Jurkat, Clone E6-1 (cell line): ENCODE results near the gene HOXC9.

Experiments used
- DNase-seq: peaks from one replicate; pipeline ENCODE4 v3.0.0-alpha.2; 2011; ENCODE audit warnings: low read depth, low spot score
- H3K4me3 ChIP-seq: 2 replicates; pipeline ENCODE4 v1.5.1; 2011; ENCODE audit warnings: mild to moderate bottlenecking, low read length, control low read depth, moderate library complexity

The HOXC9 gene

DNA sequence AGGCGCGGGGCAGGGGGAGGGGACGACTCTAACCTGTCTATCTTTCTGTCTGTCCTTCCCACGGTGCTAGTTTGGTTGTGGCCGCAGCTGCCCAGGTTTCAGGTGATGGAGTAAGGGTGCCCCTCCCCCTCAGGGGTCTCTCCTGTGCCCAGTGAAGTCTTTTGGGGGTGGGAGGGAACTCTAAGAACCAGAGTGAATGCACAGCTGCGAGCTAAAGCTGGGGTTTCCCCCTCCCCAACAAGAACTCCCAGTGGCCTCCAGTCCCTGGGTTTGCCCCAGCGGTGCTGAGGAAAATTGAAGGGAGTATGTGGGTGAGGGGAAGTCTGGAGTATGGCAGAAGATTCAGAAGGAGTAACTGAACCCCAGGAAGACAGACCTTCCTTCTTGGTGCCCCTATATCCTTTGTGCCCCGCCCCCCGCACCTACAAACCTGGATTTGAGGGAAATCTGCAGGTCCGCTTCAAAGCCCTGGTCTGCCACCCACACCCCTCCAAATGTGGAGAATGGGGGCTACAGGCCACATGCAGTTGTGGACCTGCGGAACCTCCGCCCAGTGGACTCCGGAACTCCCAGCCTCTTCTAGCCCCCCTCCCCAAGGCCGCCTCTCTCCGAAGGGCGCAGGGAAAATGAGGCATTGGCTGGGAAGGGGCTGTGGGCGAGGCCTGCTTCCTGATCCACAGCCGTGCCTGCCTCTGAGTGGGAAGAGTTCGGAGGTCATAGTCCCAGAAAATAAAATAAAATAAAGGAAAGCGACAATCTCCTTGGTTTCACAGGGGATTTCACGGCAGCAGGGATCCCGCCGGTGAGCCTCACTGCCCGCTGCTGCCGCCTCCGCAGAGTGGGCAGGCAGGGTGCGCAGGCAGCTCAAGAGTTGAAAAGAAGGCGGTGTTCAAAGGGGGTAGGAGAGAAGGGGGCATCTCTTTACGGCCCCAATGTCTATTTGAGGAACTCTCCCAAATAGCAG, 3.4 kb upstream of the HOXC9 start:
- H3K4me3 ChIP-seq = no peak overlapping the region
- no peak for DNase-seq

DNA sequence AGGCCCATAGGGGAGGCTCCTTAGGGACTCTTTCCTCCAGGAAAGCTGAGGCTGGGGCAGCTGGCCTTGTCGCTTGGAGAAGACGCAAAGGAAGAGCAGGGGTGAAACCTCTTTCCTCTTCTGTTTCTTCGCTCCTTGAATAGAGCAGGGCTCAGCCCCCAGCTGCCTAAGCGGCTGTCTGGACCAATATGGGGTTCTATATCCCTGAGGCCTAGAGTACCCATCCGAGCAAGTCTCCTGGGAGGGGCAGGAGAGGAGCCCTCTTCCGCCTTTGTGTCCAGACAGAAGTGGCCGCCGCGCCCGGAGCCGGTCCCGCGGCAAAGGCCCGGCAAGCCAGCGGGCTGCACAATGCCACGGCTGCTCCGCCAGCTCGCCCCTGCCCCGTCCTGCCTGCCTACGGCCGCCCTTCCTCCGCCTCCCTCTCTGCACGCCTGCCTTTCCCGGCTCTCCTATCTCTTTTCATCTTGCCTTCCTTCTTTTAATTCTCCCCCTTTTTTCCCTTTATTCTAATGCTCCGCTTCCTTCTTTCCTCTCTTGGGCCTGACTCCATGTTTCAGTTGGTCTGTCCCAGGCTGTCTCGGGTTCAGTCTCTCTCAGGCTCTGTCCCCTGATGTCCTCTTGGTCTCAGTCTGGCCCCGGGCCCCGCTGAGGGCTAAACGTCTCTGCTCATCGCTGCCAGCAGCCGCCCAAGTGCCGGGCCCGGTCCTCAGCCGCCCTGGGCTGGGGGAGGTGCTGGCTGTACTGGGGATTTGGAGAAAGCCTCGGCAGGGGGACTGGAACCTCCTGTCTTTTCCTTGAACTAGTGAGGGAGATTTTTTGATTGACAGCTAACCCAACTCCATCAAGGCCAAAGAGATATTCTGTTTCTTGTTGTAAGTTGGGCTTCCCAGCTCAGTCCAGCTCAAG, 2.5 kb upstream of the HOXC9 start:
- DNase-seq = no peak
- no peak overlapping the region for H3K4me3 ChIP-seq

- no peak for DNase-seq
- no peak overlapping the region for H3K4me3 ChIP-seq
Measured at GRCh38 chr12:53998110-53998899, 1.7 kb upstream of the HOXC9 start.

DNA sequence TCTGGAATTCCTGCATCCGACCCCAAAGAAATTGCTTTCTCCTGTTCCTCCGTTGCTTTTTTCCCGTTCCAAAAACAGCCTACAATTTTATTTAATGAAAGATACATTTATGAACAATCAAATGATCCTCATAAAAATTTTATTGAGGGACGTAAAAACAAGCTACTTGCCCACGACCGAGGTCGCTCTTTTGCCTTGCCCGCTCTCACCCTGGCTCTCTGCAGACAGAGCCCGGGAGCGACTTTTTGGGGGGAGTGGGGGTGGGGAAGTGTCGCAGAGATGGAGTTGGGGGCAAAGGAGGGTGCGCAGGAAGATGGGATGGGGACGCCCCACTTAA, 1.1 kb upstream of the HOXC9 start:
- no peak for DNase-seq
- no peak overlapping the region for H3K4me3 ChIP-seq

- no peak for DNase-seq
- H3K4me3 ChIP-seq = no peak overlapping the region
Measured at GRCh38 chr12:53999559-54000115, 324 bp upstream of the HOXC9 start.

GRCh38 chr12:54001283-54002187, 1.6 kb downstream of the HOXC9 start:
- H3K4me3 ChIP-seq = no peak overlapping the region
- no peak for DNase-seq

GRCh38 chr12:54002278-54002914, 2.4 kb downstream of the HOXC9 start:
- no peak overlapping the region for H3K4me3 ChIP-seq
- no peak for DNase-seq

GRCh38 chr12:54002915-54003389, 3.0 kb downstream of the HOXC9 start:
- no peak for DNase-seq
- H3K4me3 ChIP-seq = no peak overlapping the region

GRCh38 chr12:54003625-54004024, 3.7 kb downstream of the HOXC9 start:
- DNase-seq = no peak
- no peak overlapping the region for H3K4me3 ChIP-seq

GRCh38 chr12:54004063-54004840, 4.3 kb downstream of the HOXC9 start:
- DNase-seq = no peak
- H3K4me3 ChIP-seq = no peak overlapping the region

DNA sequence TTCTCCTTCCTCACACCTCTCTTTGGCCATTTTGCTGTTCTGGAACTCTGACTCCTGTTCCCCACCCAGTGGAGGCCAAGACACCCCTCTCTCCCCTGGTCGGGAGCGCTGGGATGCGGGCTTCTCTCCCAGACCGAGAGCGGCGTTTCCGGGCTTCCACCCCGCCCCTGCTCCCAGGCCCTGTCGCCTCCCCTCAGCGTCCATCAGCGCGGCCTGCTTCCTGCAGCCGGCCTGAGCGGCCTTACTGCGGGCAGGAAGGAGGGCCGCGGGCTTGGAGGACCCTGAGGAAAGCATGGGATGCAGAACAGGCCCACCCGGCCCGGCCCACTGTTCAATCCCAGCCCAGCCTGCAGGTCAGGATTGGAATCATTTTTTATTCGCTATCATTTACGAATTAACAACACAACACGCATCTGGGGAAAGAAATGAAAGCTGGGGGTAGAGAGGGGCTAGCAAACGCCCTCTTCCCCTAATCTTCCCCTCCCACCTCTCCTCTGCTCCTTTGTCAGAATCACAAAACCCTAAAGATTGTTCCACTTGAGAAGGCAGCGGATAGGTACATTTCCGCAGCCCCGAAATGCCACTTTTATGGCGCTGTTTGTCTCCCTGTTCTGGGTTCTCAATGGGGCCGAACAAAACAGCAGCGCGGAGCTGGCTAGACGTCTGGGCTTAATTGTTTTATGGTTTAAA, 5.0 kb downstream of the HOXC9 start:
- no peak for DNase-seq
- no peak overlapping the region for H3K4me3 ChIP-seq

DNA sequence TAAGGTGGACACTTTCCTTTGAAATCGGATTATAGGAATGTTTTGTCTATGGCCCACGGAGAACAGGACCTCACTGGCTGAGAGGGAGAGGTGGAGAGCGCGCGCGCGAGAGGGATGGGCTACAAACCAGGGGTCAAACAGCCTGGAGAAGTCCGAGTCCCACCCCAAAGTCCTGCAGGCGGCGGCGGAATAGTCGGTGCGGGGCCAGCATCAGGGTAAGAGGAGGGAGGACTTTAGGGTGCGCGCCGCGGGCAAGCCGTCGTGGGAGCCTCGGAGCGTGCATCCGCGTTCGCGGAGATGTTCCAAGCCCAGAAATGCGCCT, 5.5 kb downstream of the HOXC9 start:
- H3K4me3 ChIP-seq = peak overlapping the region; percentile 18
- no peak for DNase-seq

DNA sequence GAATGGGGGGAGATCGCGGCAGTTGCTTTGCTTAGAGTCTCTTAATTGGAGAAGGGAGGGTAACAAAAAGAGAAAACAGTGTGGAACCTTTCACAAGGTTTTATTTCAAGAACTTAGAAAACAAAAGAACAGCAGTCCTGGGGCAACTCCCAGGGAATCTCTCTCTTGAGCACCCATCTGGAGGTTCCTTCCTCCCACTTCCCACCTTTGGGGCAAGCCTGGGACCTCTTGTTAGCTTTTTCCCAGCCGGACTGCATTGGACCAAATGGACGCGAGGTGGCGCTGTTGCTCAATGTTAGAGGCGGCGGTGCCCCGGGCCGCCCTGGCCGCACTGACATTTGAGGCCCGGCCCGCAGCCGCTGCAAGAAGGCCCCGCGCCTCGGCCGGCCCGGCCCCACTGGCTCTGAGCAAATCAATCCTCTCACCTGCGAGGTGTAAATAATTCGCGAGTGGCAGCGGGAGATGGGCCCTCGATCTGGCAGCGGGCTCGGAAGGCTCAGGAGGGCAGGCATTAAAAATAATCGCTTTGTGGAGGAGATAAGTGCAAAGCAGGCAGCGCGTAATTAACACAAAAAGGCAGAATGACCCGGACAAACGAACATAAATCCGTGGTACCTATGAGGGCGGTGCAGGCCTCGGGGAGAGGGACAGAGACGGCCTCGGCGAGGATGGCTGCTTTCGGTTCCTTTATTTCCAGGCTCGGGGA, 6.0 kb downstream of the HOXC9 start:
- peak overlapping the region; percentile 18 for H3K4me3 ChIP-seq
- peak; percentile 50 for DNase-seq

- no peak overlapping the region for H3K4me3 ChIP-seq
- DNase-seq = no peak
Measured at GRCh38 chr12:54006559-54007220, 6.7 kb downstream of the HOXC9 start.

DNA sequence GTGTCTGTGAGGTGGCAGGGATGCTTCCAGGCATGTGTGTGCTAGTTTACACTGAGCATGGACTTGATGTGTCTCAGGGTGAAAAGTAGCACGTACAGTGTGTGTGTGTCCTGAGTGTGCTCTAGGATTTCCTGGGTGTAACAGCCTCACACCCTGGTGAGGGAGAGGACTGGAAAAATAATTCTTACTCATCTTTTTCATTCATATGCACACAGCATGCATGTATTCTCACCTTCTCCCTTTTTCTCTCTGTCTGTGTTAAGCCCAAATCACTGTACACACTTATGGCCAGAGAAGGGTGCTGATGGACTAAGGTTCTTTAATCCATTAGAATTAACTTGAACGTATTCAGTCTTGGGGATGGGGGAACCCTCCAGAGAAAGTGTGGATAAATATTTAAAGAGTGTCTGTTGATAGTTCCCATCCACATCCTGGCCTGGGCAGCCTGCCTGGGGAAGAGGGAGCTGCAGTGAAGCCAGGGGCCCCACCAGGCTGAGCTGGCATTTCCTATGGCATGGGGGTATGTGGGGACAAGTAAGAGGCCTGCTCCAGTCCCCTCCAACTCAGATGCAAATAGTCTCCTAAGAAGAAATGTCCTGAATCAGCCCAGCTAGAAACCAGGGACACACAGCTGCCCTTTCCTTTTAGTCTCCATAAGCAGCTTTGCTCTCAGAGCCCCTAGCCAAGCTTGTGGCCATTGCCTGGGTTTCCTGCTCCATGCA, 7.7 kb downstream of the HOXC9 start:
- DNase-seq = no peak
- no peak overlapping the region for H3K4me3 ChIP-seq
